GM19372 (cell line): ENCODE data around the gene FBLN1.
"Not testable (repeated sequence)": the region's sequence is repeated elsewhere in the genome, so short reads cannot be mapped to it uniquely, and the experiment has no call there.

Experiments
- ATAC-seq: cut with Tn5 transposase; IDR thresholded peaks from one replicate; pipeline ENCODE4 v1.9.1; 2021; ENCODE audit warnings: mild to moderate bottlenecking, low read depth, moderate library complexity; ENCODE audit not compliant: unreplicated experiment

Gene FBLN1

DNA sequence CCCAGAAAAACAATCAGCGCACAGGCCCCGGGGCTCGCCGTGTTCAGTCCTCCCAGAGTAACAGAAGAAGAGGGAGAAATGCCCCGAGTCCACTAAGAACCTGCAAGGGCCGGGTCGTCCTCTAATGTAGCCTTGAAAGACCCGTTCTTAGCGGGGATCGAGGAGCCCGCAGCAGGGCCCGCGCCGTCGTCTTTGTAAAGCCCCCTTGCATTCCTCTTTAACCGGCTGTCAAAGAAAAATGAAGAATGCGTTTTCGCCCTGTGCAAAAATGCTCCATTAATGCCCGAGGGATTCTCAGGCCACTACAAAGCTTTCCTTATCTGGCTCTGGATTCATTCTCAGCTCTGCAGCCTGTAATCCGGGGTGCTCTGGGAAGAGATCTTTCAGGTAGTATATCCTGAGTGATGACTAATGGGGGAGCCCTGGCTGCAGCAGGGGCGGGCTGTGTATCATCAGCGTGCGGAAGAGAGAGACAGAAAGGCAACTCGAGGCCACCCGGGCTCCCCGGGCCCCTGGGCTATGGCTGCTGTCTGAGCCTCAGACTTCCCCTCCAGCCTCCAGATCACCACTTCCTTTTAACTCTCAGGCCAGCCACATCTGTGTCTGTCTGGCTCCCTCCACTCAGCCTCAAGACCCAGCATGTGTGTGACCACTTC lies 78.2 kb downstream of the FBLN1 start:
- no peak for ATAC-seq

- no peak for ATAC-seq
These were observed 78.9 kb downstream of the FBLN1 start for GRCh38 chr22:45581549-45582080.

DNA sequence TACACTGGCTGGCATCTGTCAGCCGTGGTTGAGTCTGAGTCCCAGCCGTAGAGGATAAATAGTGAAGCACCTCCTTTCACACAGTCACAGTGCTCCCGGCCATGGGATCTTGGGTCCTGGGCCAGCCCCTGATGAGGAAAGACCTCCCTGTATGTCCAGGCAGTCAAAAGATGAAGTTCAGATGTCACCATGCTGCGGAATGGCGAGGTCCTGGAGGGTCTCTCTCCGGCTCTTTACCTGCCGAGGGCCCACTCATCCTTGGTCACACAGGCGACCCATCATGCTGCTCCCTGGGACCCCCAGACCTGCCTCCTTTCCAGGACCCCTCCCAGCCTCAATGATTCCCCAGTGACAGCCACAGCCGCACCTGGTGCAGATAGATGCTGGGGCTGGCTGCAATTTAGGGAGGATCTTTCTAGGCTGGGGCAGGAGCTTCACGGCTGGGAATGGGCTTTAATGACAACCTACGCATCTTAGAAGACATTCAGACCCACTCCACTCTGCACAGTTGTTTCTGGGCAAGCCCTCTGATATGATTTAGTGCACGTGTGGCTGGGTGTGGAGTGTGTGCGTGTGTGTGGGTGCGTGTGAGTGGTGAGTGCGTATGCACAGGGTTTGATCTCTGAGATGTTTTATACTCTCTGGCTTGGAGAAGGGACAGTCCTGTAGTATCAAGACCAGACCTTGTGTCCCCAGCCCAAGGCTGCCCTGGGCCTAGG lies 79.7 kb downstream of the FBLN1 start:
- no peak for ATAC-seq

DNA sequence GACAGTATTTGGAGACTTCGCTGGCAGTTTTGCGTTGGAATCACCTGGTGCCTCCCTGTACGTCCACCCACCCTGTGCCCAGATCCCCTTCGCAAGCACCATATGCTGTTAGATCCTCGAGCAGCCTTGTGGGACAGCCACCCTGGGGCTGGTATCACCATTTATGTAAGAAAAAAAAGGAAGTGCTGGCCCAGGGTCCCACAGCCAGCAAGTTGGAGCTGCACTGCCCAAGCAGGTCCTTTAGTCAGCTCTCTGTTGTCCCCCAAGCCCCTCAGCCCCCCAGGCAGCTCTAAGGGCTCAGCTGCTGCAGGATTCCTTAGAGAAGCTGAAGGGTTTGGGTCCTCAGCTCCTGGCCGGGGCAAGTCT lies 80.3 kb downstream of the FBLN1 start:
- no peak for ATAC-seq

DNA sequence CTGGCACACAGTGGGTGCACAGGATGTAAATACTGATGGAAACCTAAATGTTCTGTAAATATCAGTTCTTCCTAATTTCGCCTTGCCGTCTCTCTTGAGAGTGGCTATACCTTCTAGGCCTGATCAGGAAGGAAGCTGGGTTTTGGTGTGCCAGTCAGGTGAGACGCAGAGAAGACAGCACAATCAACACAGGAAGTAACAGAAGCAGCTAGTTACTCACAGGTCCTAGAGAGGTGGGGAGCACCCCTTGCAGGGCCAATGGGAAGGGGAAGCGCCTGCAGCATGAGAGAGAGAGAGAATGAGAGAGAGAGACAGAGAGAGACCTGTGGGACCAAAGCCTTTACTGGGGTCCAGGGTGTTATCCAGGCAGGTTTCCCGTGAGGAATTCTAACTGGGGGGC lies 80.8 kb downstream of the FBLN1 start:
- no peak for ATAC-seq

DNA sequence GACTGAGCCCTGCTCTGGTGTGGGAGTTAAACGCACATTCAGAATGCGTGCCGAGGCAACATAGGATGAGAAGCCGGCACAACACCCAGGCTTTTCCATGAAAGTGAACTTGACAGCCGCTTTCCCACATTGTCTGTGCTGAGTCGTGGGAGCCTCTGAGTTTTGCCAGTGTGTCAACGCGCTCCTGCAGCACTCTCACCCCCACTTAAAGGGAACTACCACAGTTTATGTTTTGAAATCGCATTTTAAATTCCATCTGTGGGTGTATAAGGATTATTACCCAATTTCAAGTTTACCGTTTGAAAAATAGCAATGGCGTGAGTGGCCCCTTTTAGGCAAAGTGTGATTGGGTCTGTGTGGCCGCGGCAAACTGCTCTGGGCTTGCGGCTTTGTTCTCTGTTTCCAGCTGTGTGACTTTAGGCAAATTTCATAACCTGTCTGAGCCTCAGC lies 81.5 kb downstream of the FBLN1 start:
- ATAC-seq = no peak

GRCh38 chr22:45584621-45585436 lies 82.1 kb downstream of the FBLN1 start:
- ATAC-seq = no peak

- ATAC-seq = no peak
These were observed 82.7 kb downstream of the FBLN1 start for GRCh38 chr22:45585437-45585755.

GRCh38 chr22:45585946-45586540 lies 83.4 kb downstream of the FBLN1 start:
- no peak for ATAC-seq

- no peak for ATAC-seq
These were observed 84.1 kb downstream of the FBLN1 start for GRCh38 chr22:45586651-45587405.

- ATAC-seq = no peak
These were observed 85.2 kb downstream of the FBLN1 start for GRCh38 chr22:45587638-45588505.

DNA sequence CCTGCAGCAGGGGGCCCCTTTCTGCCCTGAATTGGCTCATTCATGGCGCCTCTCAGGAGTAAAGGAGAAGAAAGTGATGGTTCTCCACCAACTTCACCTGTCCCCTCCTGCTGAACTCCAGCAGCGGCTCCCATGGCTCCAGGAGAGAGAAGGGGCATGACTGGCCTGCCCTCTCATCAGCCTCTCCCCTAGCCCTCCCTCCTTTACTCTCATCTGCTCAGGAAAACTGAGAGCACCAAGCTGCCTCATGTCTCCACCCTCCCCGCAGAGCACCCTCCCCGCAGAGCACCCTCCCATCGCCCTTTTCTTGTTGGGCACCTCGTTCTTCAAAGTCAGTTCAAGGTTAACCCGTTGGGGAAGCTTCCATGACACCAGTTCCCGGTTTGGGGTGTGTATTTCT lies 86.9 kb downstream of the FBLN1 start:
- ATAC-seq = no peak

DNA sequence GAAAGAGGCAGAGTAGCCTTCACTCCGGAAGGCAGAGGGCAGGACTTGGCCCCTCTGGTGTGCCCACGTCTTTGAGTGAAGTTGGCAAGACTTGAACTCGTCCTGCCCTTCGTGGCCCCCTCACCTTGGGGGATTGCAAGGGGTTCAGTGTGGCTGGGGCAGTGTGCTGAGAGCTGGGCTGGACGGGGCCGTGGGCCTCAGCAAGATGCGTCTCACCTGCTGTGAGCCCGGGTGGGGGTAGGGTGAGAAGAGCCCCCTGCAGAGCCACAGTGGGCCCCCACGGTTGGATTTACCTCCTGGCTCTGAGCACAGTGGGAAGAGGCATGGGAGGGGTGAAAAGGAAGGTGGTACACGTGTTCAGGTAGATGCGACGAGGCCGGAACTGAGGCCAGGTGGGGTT lies 87.6 kb downstream of the FBLN1 start:
- ATAC-seq = no peak

- not testable (repeated sequence) for ATAC-seq
These were observed 89.0 kb downstream of the FBLN1 start for GRCh38 chr22:45591633-45592213.

DNA sequence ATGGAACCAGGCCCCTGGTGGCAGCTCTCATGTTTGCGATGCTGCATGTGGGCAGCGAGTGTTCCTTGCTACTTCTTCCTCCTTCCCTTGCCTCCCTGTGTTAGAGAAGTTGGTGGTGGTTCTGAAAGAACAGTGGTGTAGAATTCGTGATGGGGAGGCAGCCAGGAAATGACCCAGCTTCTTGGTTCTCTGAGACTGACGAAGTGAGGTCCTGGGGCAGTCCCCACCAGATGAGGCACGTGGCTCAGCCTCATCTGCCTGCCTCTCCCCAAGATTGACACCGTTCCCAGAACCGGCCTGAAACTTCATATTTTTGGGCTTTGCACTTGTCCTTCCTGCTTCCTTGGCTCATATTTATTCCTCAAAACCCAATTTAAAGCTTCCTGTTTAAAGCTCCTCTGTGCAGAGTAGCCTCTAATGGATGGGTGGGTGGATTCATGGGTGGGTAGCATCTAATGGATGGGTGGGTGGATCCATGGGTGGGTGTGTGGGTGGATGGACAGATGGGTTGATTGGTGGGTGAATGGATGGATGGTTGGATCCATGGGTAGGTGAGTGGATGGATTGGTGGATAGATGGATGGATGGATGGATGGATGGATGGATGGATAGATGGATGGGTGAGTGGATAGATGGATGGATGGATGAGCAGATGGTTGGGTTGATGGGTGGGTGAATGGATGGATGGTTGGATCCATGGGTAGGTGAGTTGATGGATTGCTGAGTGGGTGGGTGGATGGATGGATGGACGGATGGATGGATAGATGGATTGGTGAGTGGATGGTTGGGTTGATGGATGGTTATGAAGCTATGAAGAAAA lies 91.6 kb downstream of the FBLN1 start:
- no peak for ATAC-seq

- no peak for ATAC-seq
These were observed 94.9 kb downstream of the FBLN1 start for GRCh38 chr22:45597460-45598192.

- no peak for ATAC-seq
These were observed 96.0 kb downstream of the FBLN1 start for GRCh38 chr22:45598596-45599217.
